Fibroblast of lung (primary cell): ENCODE measurements around the gene NIP7.

Experiments
- EZH2 ChIP-seq: IDR thresholded peaks from 2 replicates; pipeline ENCODE4 v1.5.1; 2012; ENCODE audit warnings: low read length, control low read depth, mild to moderate bottlenecking; ENCODE audit errors: missing control alignments
- TF ChIP-seq, protein P1 (sequence below), 2 donors: IDR thresholded peaks in 1 of 2; conservative IDR thresholded peaks in 1 of 2; 1 replicate in 1 of 2; 2 replicates in 1 of 2; pipeline ENCODE4 v1.5.1; 2011 to 2012; ENCODE audit warnings: low read length in 2 of 2, control low read depth in 1 of 2, inconsistent platforms in 1 of 2, low read depth in 1 of 2, mild to moderate bottlenecking in 1 of 2

DNA sequence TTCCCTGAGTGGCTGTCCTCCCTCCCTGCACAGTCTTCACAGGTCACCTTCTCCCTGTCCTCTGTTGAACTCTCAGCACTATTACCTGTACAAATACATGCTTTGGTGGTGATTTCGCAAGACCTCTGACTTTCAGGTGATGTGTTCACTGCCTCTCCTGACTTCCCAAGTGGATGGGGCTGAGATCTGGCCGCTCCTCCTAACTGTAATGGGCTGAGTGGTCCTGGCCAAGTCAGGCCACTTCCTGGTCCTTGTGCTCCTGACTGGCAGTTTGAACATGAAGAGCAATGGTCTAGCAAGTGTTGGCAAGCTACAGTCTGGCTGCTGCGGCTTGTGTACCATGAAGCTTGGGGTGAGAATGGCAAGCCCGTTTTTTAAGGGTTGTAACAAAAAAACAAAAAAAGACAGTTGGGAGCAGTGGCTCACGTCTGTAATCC, 23.7 kb downstream of the NIP7 start:
- TF ChIP-seq EZH2: no peak
- TF ChIP-seq, protein P1, sequence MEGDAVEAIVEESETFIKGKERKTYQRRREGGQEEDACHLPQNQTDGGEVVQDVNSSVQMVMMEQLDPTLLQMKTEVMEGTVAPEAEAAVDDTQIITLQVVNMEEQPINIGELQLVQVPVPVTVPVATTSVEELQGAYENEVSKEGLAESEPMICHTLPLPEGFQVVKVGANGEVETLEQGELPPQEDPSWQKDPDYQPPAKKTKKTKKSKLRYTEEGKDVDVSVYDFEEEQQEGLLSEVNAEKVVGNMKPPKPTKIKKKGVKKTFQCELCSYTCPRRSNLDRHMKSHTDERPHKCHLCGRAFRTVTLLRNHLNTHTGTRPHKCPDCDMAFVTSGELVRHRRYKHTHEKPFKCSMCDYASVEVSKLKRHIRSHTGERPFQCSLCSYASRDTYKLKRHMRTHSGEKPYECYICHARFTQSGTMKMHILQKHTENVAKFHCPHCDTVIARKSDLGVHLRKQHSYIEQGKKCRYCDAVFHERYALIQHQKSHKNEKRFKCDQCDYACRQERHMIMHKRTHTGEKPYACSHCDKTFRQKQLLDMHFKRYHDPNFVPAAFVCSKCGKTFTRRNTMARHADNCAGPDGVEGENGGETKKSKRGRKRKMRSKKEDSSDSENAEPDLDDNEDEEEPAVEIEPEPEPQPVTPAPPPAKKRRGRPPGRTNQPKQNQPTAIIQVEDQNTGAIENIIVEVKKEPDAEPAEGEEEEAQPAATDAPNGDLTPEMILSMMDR (conservative IDR thresholded peaks at IDR 0.05 in 1 of 2, IDR thresholded peaks at IDR 0.05 in 1 of 2; ENCODE audit: low read depth in 1 of 2, low read length in 2 of 2): no peak
